ENCODE data around the gene ST3GAL4.

DNA sequence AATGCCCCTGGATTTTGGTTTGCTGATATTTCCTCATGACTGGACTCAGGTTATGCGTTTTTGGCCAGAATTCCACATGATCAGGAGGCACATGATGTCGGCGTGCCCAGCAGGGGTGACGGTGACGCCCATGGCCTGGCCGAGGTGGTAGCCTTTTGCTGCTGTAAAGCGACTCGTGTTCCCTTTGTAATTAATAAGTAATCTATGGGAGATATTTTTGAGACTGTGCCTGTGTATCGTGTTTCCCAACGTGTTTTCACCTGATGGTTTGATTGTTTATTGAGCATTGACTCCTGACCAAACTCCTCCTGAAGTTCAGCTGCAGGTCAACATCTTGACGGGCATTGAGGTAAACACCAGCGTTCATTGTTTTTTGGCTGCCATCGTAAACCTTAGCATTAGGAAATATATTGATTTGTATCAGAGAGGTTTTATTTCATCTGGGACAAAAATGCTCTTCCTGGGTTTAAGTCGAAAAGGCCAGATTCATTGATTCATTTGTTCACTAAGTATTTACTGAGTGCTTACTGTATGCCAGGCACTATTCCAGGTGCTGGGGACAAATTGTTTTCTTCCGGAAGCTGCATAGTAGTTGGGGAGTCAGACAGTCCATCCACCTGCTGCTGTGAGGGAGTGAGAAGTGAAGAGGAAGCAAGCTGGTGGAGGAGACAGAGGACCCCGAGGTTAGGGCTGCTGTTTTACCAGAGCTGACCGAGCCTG lies 28.0 kb upstream of the ST3GAL4 start:
- TF ChIP-seq ZNF133 (CRISPR knock-in tag; IDR thresholded peaks at IDR 0.05): no peak
- TF ChIP-seq ZC3H4 (CRISPR knock-in tag; IDR thresholded peaks at IDR 0.05; ENCODE audit: borderline replicate concordance): no peak
- no peak for TF ChIP-seq BACH1 (tag; IDR thresholded peaks at IDR 0.05)
- TF ChIP-seq, protein P1, sequence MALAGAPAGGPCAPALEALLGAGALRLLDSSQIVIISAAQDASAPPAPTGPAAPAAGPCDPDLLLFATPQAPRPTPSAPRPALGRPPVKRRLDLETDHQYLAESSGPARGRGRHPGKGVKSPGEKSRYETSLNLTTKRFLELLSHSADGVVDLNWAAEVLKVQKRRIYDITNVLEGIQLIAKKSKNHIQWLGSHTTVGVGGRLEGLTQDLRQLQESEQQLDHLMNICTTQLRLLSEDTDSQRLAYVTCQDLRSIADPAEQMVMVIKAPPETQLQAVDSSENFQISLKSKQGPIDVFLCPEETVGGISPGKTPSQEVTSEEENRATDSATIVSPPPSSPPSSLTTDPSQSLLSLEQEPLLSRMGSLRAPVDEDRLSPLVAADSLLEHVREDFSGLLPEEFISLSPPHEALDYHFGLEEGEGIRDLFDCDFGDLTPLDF (CRISPR knock-in tag; IDR thresholded peaks at IDR 0.05): no peak
- TF ChIP-seq, protein P2, sequence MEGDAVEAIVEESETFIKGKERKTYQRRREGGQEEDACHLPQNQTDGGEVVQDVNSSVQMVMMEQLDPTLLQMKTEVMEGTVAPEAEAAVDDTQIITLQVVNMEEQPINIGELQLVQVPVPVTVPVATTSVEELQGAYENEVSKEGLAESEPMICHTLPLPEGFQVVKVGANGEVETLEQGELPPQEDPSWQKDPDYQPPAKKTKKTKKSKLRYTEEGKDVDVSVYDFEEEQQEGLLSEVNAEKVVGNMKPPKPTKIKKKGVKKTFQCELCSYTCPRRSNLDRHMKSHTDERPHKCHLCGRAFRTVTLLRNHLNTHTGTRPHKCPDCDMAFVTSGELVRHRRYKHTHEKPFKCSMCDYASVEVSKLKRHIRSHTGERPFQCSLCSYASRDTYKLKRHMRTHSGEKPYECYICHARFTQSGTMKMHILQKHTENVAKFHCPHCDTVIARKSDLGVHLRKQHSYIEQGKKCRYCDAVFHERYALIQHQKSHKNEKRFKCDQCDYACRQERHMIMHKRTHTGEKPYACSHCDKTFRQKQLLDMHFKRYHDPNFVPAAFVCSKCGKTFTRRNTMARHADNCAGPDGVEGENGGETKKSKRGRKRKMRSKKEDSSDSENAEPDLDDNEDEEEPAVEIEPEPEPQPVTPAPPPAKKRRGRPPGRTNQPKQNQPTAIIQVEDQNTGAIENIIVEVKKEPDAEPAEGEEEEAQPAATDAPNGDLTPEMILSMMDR (IDR thresholded peaks at IDR 0.05 in 2 of 3, conservative IDR thresholded peaks at IDR 0.05 in 1 of 3; ENCODE audit: insufficient read depth in 2 of 3, low read depth in 1 of 3, low read length in 3 of 3): no peak
- TF ChIP-seq MTA3 (IDR thresholded peaks at IDR 0.05; ENCODE audit: borderline replicate concordance): no peak
- TF ChIP-seq BRCA1 (IDR thresholded peaks at IDR 0.05): no peak
- TF ChIP-seq BRCA1 (CRISPR knock-in tag; IDR thresholded peaks at IDR 0.05): no peak
- TF ChIP-seq ZNF23 (CRISPR knock-in tag; IDR thresholded peaks at IDR 0.05): no peak
- no peak for TF ChIP-seq POLR2A (conservative IDR thresholded peaks at IDR 0.05)
- TF ChIP-seq RNF2 (IDR thresholded peaks at IDR 0.05): no peak
- no peak for TF ChIP-seq MYNN (IDR thresholded peaks at IDR 0.05)
- TF ChIP-seq MYNN (CRISPR knock-in tag; IDR thresholded peaks at IDR 0.05): no peak

Measured in K562 (cell line).